Stimulated activated CD4-positive, alpha-beta T cell treated with anti-CD3 and anti-CD28 coated beads, Interleukin-2, amount 100 ng/mL, for 48 hours (primary cell): ENCODE measurements around the gene ALG6.
"Not testable (repeated sequence)": the region's sequence is repeated elsewhere in the genome, so short reads cannot be mapped to it uniquely, and the experiment has no call there.

Source experiments
- DNase-seq, 2 donors: peaks; one replicate each; pipeline ENCODE4 v3.0.0-alpha.2; 2020

Gene ALG6

GRCh38 chr1:63418101-63418500 lies 50.7 kb downstream of the ALG6 start:
- DNase-seq, result no peak

DNA sequence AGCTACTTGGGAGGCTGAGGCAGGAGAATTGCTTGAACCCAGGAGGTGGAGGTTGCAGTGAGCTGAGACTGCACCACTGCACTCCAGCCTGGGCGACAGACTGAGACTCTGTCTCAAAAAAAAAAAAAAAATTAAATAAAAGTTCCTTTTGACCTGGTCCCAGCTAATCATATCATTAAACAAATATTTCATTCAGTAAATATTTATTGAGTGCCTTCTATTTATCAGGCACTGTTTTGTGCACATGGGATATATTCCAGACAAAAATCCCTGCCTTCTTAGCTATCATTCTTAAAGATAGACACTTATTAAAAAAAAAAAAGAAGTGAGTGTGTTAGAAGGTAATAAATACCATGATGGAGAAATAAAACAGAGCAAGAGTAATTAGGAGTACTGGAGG lies 53.3 kb downstream of the ALG6 start:
- DNase-seq, result not testable (repeated sequence)

GRCh38 chr1:63423649-63424048 lies 56.2 kb downstream of the ALG6 start:
- DNase-seq, result no peak

DNA sequence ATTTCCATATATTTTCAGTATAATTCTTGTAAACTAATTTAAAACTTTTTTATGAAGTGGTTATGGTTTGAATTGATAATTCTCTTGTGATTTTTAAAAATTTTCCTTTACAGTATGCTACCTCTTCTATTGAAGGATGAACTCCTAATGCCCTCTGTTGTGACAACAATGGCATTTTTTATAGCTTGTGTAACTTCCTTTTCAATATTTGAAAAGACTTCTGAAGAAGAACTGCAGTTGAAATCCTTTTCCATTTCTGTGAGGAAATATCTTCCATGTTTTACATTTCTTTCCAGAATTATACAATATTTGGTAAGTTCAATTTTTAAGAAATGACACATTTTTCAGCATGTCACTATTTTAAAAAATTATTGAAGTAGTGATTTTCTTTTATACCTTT lies 61.4 kb downstream of the ALG6 start:
- no peak for DNase-seq

GRCh38 chr1:63429281-63429680 lies 61.9 kb downstream of the ALG6 start:
- no peak for DNase-seq

DNA sequence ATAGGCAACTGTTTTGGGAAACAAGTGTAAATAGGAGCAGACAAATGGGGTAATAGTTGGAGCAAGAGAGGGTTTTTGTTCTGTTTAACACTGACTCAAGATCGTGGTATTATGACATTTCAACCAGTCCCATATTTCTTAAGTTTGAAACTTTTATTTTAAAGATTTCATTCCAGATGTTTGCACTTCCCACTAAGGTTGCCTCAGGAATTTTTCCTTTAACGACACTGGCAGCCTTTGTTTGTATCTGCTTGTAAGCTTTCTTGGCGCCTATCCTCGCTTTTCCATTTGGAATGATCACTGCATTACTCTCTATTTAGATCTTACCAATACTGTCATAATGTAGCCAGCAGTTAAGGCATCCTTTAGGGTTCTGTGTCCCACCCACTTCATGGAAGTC lies 67.7 kb downstream of the ALG6 start:
- no peak for DNase-seq

GRCh38 chr1:63442141-63442475 lies 74.7 kb downstream of the ALG6 start:
- no peak for DNase-seq

DNA sequence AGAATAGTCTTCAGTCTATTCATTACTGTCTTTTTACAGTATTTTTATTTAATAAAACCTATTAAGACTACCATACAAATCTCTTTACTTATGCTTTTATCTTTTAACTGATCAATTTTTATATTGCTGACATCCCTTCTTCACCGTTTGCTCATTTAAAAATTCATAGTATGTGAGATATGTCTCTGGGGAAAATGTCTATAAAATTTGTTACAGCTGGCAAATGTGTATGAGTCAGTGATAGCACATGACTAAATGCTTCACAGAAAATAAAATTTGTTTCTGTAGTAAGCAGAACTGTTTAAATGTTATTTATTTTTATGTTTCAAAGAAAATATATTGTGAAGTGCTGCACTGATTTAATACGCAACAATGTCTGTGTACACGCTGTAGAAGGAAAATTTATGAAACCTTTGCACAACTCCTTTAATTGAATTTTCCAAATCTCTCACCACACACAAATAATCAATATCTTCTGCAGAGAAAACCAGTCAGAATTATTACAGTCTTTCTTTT lies 81.4 kb downstream of the ALG6 start:
- no peak for DNase-seq

DNA sequence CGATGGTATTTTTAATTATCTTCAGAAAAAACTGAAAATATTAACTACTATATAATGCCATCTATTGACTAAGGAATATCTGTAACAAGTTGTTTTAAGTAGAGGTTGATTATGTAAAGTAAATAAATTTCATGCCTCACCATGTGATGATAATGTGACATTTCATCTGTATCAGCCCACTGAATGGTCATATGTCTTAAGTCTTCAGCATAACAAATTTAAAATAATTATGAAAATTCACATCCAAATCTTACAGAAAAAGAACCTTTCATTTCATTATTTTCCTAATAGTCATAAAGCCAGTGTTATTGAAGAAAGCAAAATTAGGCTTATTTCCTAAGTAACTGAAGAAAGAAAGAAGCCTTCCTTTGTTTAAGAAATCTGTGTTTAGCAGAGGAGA lies 83.0 kb downstream of the ALG6 start:
- no peak for DNase-seq

DNA sequence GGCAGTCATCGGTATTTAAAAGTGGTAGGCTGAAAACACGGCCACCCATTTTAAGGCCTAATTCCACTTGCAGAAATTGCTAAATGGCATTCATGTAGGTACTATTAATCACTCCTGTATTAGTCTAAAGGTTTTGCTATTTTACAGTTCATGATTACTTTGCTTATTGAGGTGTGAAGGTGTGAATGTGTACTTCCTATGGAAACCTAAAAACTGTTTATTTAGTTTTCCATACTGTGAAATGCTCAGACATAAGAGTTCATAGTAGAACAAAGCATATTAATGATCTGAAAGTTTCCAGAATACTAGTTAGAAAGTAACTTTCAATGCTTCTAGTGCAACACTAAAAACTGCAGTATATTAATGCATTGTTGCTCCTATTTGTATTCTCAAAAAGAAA lies 85.8 kb downstream of the ALG6 start:
- no peak for DNase-seq

- no peak for DNase-seq
These were observed 86.8 kb downstream of the ALG6 start for GRCh38 chr1:63454269-63454668.

- no peak for DNase-seq
These were observed 91.3 kb downstream of the ALG6 start for GRCh38 chr1:63458750-63459149.

DNA sequence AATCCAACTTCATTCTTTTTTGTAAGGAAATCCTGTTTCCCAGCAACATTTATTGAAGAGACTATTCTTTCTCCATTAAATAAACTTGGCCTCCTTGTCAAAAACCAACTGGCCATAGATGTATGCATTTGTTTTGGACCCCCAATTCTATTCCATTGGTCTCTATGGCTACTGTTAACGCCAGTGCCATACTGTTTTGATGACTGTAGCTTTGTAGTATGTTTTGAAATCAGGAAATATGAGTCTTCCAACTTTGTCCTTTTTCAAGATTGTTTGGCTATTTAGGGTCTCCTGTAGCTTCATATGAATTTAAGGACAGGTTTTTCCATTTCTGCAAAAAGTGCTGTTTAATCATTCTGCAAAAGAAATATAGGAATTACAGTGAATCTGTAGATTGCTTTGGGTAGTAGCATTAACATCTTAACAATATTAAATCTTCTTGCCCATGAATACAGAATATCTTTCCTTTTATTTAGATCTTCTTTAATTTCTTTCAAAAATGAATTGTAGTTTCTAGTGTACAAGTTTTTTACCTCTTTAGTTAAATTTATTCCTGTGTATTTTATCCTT lies 94.3 kb downstream of the ALG6 start:
- no peak for DNase-seq

GRCh38 chr1:63463248-63463647 lies 95.8 kb downstream of the ALG6 start:
- DNase-seq, result no peak

DNA sequence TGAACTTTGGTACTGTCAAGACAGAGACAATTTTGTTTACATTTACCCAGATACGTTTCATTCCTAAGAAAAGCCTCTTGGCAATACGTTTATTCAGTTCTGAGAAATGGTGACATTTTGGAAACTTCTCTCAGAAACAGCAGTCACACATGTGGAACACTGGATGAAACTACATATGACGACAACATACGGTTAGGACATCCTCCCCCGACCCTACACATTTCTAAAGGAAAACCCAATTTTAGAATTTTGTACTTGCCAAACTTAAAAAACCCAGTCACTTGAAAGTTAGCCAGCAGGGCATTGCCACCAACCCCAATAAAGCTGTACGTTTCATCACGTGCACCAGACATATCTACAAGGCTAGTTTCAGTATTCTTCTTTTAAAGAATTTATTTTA lies 98.8 kb downstream of the ALG6 start:
- DNase-seq, result no peak

DNA sequence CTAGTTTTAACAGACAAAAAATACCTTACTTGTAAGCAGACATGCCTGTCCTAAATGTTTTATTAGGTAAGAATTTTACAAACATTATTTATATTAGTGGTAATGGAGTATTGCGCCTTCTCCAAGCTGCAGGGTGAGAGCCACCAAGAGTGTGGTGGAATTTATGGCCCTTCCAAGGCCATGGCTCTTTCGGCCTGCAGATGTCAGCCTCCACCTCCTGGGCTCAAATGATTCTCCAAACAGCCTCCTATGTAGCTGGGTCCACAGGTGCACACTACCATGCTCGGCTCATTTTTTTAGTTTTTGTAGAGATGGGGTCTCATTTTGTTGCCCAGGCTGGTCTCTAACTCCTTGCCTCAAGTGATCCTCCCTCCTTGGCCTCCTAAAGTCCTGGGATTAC lies 99.3 kb downstream of the ALG6 start:
- no peak for DNase-seq

DNA sequence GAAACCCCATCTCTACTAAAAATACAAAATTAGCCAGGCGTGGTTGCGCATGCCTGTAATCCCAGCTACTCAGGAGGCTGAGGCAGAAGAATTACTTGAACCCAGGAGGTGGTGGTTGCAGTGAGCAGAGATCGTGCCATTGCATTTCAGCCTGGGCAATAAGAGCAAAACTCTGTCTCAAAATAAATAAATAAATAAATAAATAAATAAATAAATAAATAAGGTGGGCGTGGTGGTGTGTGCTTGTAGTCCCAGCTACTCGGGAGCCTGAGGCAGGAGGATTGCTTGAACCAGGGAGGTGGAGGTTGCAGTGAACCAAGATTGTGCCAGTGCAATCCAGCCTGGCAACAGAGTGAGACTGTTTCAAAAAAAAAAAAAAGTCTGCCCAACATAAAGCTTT lies 101.3 kb downstream of the ALG6 start:
- DNase-seq, result not testable (repeated sequence)

- DNase-seq, result no peak
These were observed 108.3 kb downstream of the ALG6 start for GRCh38 chr1:63475761-63476160.

DNA sequence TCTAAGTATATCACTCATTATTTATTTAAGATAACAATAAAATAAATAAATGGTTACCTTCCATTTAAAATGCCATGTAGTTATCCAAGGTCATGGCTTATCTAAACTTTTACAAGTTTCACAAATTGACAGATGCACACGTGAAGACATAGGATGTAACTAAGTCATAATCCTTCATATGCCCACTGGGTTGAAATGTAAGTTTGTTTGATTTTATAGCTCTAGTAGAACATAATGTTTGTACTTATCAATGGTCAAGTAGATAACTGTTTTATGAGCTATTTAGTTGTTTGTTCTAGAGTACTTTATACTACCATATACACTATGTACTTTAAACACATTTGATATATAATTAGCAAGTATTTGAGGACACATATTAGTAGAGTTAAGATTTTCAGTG lies 112.6 kb downstream of the ALG6 start:
- no peak for DNase-seq

DNA sequence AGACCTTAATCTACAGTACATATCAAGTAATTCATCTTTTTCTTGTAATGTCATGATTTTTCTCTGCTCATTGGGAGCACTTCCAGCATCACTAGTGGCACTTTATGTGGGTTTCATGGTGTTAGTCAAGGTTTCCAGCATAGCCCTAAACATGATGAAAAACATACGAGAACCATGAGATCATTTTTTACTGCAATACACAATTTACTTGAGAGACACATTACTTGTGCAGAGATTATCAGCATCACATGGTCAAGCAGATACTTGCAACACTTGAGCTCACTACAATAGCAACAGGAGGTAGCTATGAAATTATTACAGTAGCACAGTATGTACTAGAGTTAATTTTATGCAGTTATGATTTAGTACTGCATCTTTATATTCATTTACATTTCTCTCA lies 119.2 kb downstream of the ALG6 start:
- no peak for DNase-seq

- DNase-seq, result no peak
These were observed 120.1 kb downstream of the ALG6 start for GRCh38 chr1:63487336-63488065.
